Astrocyte (in vitro differentiated cells and primary cell): Measurements from ENCODE around the gene C19orf85.

Experiments
- EZH2 ChIP-seq: IDR thresholded peaks from 2 replicates; pipeline ENCODE4 v1.6.1; 2012; ENCODE audit warnings: mild to moderate bottlenecking, low read length, inconsistent platforms; ENCODE audit not compliant: insufficient read depth
- TF ChIP-seq, protein P1 (sequence below): IDR thresholded peaks from 2 replicates; pipeline ENCODE4 v1.5.1; 2011; ENCODE audit warnings: low read depth, mild to moderate bottlenecking, inconsistent platforms, low read length, moderate library complexity; ENCODE audit not compliant: insufficient read depth

DNA sequence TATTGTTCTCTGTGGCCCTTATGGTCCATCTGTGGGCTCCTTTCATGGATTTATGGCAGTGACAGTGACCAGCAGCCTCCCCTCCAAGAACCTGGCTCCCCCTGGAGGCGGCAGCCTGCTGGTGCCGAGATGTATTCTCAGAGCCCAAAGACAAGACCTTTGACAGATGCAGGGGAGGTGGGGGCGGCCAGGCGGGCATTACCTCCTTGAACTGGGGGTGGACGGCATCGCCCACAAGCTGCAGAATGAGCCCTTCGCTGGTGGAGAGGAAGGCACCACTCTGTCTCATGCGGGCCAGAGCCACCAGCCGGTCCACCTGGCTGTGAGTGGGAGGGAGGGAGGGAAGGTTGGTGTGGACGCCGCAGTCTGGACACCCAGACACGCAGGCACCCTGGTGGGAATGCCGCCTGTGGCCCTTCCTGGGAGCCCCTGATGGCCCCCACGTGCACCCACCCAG lies 9.7 kb downstream of the C19orf85 start:
- TF ChIP-seq, protein P1, sequence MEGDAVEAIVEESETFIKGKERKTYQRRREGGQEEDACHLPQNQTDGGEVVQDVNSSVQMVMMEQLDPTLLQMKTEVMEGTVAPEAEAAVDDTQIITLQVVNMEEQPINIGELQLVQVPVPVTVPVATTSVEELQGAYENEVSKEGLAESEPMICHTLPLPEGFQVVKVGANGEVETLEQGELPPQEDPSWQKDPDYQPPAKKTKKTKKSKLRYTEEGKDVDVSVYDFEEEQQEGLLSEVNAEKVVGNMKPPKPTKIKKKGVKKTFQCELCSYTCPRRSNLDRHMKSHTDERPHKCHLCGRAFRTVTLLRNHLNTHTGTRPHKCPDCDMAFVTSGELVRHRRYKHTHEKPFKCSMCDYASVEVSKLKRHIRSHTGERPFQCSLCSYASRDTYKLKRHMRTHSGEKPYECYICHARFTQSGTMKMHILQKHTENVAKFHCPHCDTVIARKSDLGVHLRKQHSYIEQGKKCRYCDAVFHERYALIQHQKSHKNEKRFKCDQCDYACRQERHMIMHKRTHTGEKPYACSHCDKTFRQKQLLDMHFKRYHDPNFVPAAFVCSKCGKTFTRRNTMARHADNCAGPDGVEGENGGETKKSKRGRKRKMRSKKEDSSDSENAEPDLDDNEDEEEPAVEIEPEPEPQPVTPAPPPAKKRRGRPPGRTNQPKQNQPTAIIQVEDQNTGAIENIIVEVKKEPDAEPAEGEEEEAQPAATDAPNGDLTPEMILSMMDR = peak; percentile 47
- no peak for TF ChIP-seq EZH2
